GM23338 (cell line): ENCODE measurements around the gene SIRPB1. TPM values are rescaled to one million over a fixed set of nuclear protein-coding genes. Genes with fewer than 3 reads are reported as not detected.

Experiments used
- ATAC-seq: fragments of 200-7000 bp; cut with Tn5 transposase; 3 replicates; pipeline ENCODE4 v1.9.1; 2020
- DNase-seq: peaks from one replicate; pipeline ENCODE4 v3.0.0-alpha.2; 2015; ENCODE audit warnings: low spot score
- H2AFZ ChIP-seq: fragments of 200-600 bp; sonication (generic); 2 replicates; pipeline ENCODE4 v1.8.0; 2016; ENCODE audit warnings: antibody characterized with exemption, mild to moderate bottlenecking, moderate library complexity
- H3F3A ChIP-seq: fragments of 200-600 bp; sonication (generic); replicated peaks from 2 replicates; pipeline ENCODE4 v1.8.0; 2017; ENCODE audit warnings: antibody characterized with exemption, mixed run types, low read depth
- H3K27ac ChIP-seq: fragments of 200-600 bp; sonication (generic); 2 replicates; pipeline ENCODE4 v1.6.1; 2016; ENCODE audit warnings: low read depth
- H3K27me3 ChIP-seq: fragments of 200-600 bp; sonication (generic); 2 replicates; pipeline ENCODE4 v1.8.0; 2016; ENCODE audit warnings: mild to moderate bottlenecking, mixed run types, moderate library complexity; ENCODE audit not compliant: insufficient read depth
- H3K36me3 ChIP-seq: fragments of 200-600 bp; sonication (generic); 2 replicates; pipeline ENCODE4 v1.8.0; 2016; ENCODE audit warnings: mild to moderate bottlenecking; ENCODE audit not compliant: insufficient read depth
- H3K4me1 ChIP-seq: fragments of 200-600 bp; sonication (generic); 2 replicates; pipeline ENCODE4 v1.8.0; 2016; ENCODE audit warnings: mild to moderate bottlenecking, moderate library complexity; ENCODE audit not compliant: insufficient read depth
- H3K4me2 ChIP-seq: fragments of 200-600 bp; sonication (generic); 2 replicates; pipeline ENCODE4 v1.7.1; 2017; ENCODE audit warnings: mixed run types
- H3K4me3 ChIP-seq: fragments of 200-600 bp; sonication (generic); 2 replicates; pipeline ENCODE4 v1.6.1; 2016; ENCODE audit warnings: mixed run types
- H3K79me2 ChIP-seq: fragments of 200-600 bp; sonication (generic); replicated peaks from 2 replicates; pipeline ENCODE4 v1.8.0; 2017; ENCODE audit warnings: mild to moderate bottlenecking; ENCODE audit not compliant: insufficient read depth
- H3K9me2 ChIP-seq: fragments of 200-600 bp; sonication (generic); 2 replicates; pipeline ENCODE4 v1.8.0; 2017; ENCODE audit not compliant: insufficient read depth
- H4K20me1 ChIP-seq: fragments of 200-600 bp; sonication (generic); replicated peaks from 2 replicates; pipeline ENCODE4 v1.8.0; 2017; ENCODE audit warnings: mild to moderate bottlenecking; ENCODE audit not compliant: insufficient read depth
- H3K27ac Mint-ChIP-seq: 2 replicates; pipeline ENCODE4 v1.8.0; 2020; ENCODE audit warnings: inconsistent platforms, mild to moderate bottlenecking, moderate library complexity, mixed read lengths
- H3K27me3 Mint-ChIP-seq: 3 replicates; pipeline ENCODE4 v1.8.0; 2022; ENCODE audit warnings: low read depth, mild to moderate bottlenecking, moderate library complexity, mixed read lengths, inconsistent platforms; ENCODE audit not compliant: insufficient read depth, poor library complexity
- H3K36me3 Mint-ChIP-seq: 3 replicates; pipeline ENCODE4 v1.8.0; 2021; ENCODE audit warnings: low read depth, mild to moderate bottlenecking, inconsistent platforms, moderate library complexity, mixed read lengths
- H3K4me1 Mint-ChIP-seq: 3 replicates; pipeline ENCODE4 v1.8.0; 2020; ENCODE audit warnings: mild to moderate bottlenecking, inconsistent platforms, mixed read lengths
- H3K4me3 Mint-ChIP-seq: 3 replicates; pipeline ENCODE4 v1.8.0; 2021; ENCODE audit warnings: moderate library complexity, mild to moderate bottlenecking, inconsistent platforms, mixed read lengths
- H3K9me3 Mint-ChIP-seq: 3 replicates; pipeline ENCODE4 v1.8.0; 2020; ENCODE audit warnings: moderate library complexity, mild to moderate bottlenecking, inconsistent platforms, mixed read lengths
- CREB1 ChIP-seq: fragments of 250-450 bp; sonication (Bioruptor Pico); IDR thresholded peaks from 2 replicates; pipeline ENCODE4 v1.5.0; 2020; ENCODE audit warnings: low read depth, mild to moderate bottlenecking, moderate library complexity
- CTCF ChIP-seq, 2 experiments: fragments of 200-600 bp in 1 of 2; sonication (generic) in 1 of 2; conservative IDR thresholded peaks; 2 replicates each; pipeline versions ENCODE4 v1.5.1 to v1.6.1; 2016 to 2017; ENCODE audit warnings: antibody characterized with exemption in 2 of 2, low read depth in 2 of 2, mild to moderate bottlenecking in 2 of 2, moderate library complexity in 1 of 2
- ETS1 ChIP-seq: IDR thresholded peaks from 2 replicates; pipeline ENCODE4 v1.6.1; 2016; ENCODE audit warnings: antibody characterized with exemption
- EZH2 ChIP-seq: fragments of 200-600 bp; sonication (generic); IDR thresholded peaks from one replicate; pipeline ENCODE4 v1.8.0; 2017; ENCODE audit warnings: antibody characterized with exemption, mild to moderate bottlenecking, low read depth; ENCODE audit not compliant: unreplicated experiment
- EZH2phosphoT487 ChIP-seq: fragments of 200-600 bp; sonication (generic); IDR thresholded peaks from one replicate; pipeline ENCODE4 v1.8.1; 2018; ENCODE audit warnings: antibody characterized with exemption; ENCODE audit not compliant: unreplicated experiment
- JUNB ChIP-seq: IDR thresholded peaks from one replicate; pipeline ENCODE4 v1.6.1; 2016; ENCODE audit warnings: antibody characterized with exemption; ENCODE audit not compliant: unreplicated experiment
- NANOG ChIP-seq: IDR thresholded peaks from 2 replicates; pipeline ENCODE4 v1.6.1; 2016; ENCODE audit warnings: antibody characterized with exemption, borderline replicate concordance
- POLR2AphosphoS5 ChIP-seq: IDR thresholded peaks from 2 replicates; pipeline ENCODE4 v1.6.1; 2016; ENCODE audit warnings: antibody characterized with exemption, low read depth
- REST ChIP-seq: IDR thresholded peaks from one replicate; pipeline ENCODE4 v1.6.1; 2018; ENCODE audit warnings: antibody characterized with exemption; ENCODE audit not compliant: unreplicated experiment
- STAT1 ChIP-seq: IDR thresholded peaks from one replicate; pipeline ENCODE4 v1.6.1; 2016; ENCODE audit warnings: antibody characterized with exemption; ENCODE audit not compliant: unreplicated experiment
- ZNF114 ChIP-seq: fragments of 250-450 bp; sonication (Bioruptor Pico); IDR thresholded peaks from 2 replicates; pipeline ENCODE4 v1.5.0; 2020; ENCODE audit warnings: mild to moderate bottlenecking, moderate library complexity
- ZNF331 ChIP-seq: fragments of 250-450 bp; sonication (Bioruptor Pico); IDR thresholded peaks from 2 replicates; pipeline ENCODE4 v1.5.0; 2020; ENCODE audit warnings: low read depth, mild to moderate bottlenecking, moderate library complexity
- ZNF462 ChIP-seq: fragments of 250-450 bp; sonication (Bioruptor Pico); IDR thresholded peaks from 2 replicates; pipeline ENCODE4 v1.5.0; 2020; ENCODE audit warnings: mild to moderate bottlenecking, moderate library complexity
- long read RNA-seq: library from polyadenylated mRNA; unstranded; transcript quantifications from one replicate; pipeline ENCODE4 v2.0.0, GENCODE V29; 2020; ENCODE audit not compliant: unreplicated experiment
- polyA plus RNA-seq: library from polyadenylated mRNA; unstranded; fragments of >200 nt; fragmentation: Nextera tagmentation; extraction: Ambion mirVana; gene quantifications from 2 replicates; pipeline ENCODE4 v1.2.1, GENCODE V29; 2016
- total RNA-seq: library from RNA; depleted of rRNA; stranded (reverse); fragments of >200 nt; shearing (Covaris generic); gene quantifications from 2 replicates; pipeline ENCODE4 v1.2.3, GENCODE V29; 2014; rRNA removed

SIRPB1 gene
- total RNA-seq (not detected in 2 replicates), polyA plus RNA-seq (not detected in 2 replicates)
- long read RNA-seq: 0 reads

- H4K20me1 ChIP-seq: 0 out of 2 replicates have a peak, but pooled peaks cover 3% of the 10 kb centered on the region
- H3K27me3 Mint-ChIP-seq: peaks cover 2% of the 10 kb centered on the region
- H3K27me3 ChIP-seq: no peaks in the 10 kb centered on the region
- no peak within 1 kb of the TSS; the same call in 1 of the 2 replicates for H2AFZ ChIP-seq
- H3K27ac Mint-ChIP-seq: no peak within 1 kb of the TSS
- ATAC-seq: no peak
- H3F3A ChIP-seq: no peaks in the 10 kb centered on the region
- no peak within 1 kb of the TSS for H3K4me3 Mint-ChIP-seq
- H3K36me3 ChIP-seq: no peaks in the 10 kb centered on the region
- H3K4me2 ChIP-seq: no peak within 1 kb of the TSS
- no peaks in the 10 kb centered on the region for H3K36me3 Mint-ChIP-seq
- DNase-seq: no peak
- H3K27ac ChIP-seq: no peak within 1 kb of the TSS
- peaks cover 8% of the 10 kb centered on the region for H3K9me2 ChIP-seq
- peaks cover 5% of the 10 kb centered on the region; the same call in 1 of the 3 replicates for H3K9me3 Mint-ChIP-seq
- H3K4me1 ChIP-seq: peaks cover 4% of the 10 kb centered on the region; the same call in 1 of the 2 replicates
- H3K4me1 Mint-ChIP-seq: peaks cover 18% of the 10 kb centered on the region
- no peak within 1 kb of the TSS for H3K4me3 ChIP-seq
- H3K79me2 ChIP-seq: no peaks in the 10 kb centered on the region
- TF ChIP-seq REST (no peak), ZNF114 (CRISPR knock-in tag) (no peak), NANOG (no peak), JUNB (no peak), EZH2 (no peak), CREB1 (CRISPR knock-in tag) (no peak), ZNF331 (CRISPR knock-in tag) (no peak), ETS1 (no peak), ZNF462 (CRISPR knock-in tag) (no peak), EZH2phosphoT487 (no peak), STAT1 (no peak), POLR2AphosphoS5 (no peak), CTCF (conservative IDR thresholded peaks at IDR 0.05; ENCODE audit: low read depth in 2 of 2) (no peak)
Measured at GRCh38 chr20:1619861-1620444, at the start of gene SIRPB1. SIRPB1 (minus strand) TSS chr20:1620009; CDS start chr20:1619944, 65 bp downstream.
